HepG2 (cell line): ENCODE data around the gene BCO2. TPM values are rescaled to one million over a fixed set of nuclear protein-coding genes. Genes with fewer than 3 reads are reported as not detected.

ENCODE experiments used
- KLF11 ChIP-seq: IDR thresholded peaks from 2 replicates; pipeline ENCODE4 v1.6.1; 2016; ENCODE audit warnings: missing compliant biosample characterization
- NR2F1 ChIP-seq, 2 experiments: fragments of 450-650 bp in 1 of 2; formaldehyde crosslinking in 1 of 2; IDR thresholded peaks; 2 replicates each; pipeline versions ENCODE4 v1.5.0 to v1.6.1; 2016 to 2020; ENCODE audit warnings: mild to moderate bottlenecking in 1 of 2, missing compliant biosample characterization in 1 of 2, missing genetic modification reagents in 1 of 2, moderate library complexity in 1 of 2
- RARG ChIP-seq: sonication (generic); formaldehyde crosslinking; IDR thresholded peaks from 2 replicates; pipeline ENCODE4 v1.4.0; 2020; ENCODE audit warnings: low read depth, mild to moderate bottlenecking, missing genetic modification reagents
- SNAI1 ChIP-seq: sonication (generic); formaldehyde crosslinking; IDR thresholded peaks from 2 replicates; pipeline ENCODE4 v1.5.0; 2020; ENCODE audit warnings: mild to moderate bottlenecking, missing genetic modification reagents, borderline replicate concordance
- ZNF24 ChIP-seq: fragments of 450-650 bp; IDR thresholded peaks from 2 replicates; pipeline ENCODE4 v1.6.1; 2017; ENCODE audit warnings: antibody characterized with exemption, mild to moderate bottlenecking
- ZNF646 ChIP-seq: sonication (generic); formaldehyde crosslinking; IDR thresholded peaks from 2 replicates; pipeline ENCODE4 v1.9.0; 2021; ENCODE audit warnings: mild to moderate bottlenecking, missing genetic modification reagents
- polyA plus RNA-seq, 8 experiments: library from polyadenylated mRNA; depleted of rRNA in 3 of 8; stranded (reverse) in 7 of 8; unstranded in 1 of 8; fragments of >200 nt; fragmentation: Illumina TruSeq in 4 of 8; extraction: Trizol in 4 of 8; gene quantifications; 2 replicates each; pipeline versions ENCODE4 v1.2.1 to v1.2.3, GENCODE V29; 2011 to 2016; ENCODE audit warnings: low read depth in 4 of 8, missing spikeins in 1 of 8, mixed read lengths in 1 of 8; ENCODE audit not compliant: insufficient read depth in 1 of 8
- total RNA-seq, 5 experiments: library from RNA; depleted of rRNA; stranded (reverse); fragments of >200 nt; fragmentation: Illumina TruSeq; extraction: Trizol; gene quantifications; 2 replicates each; pipeline ENCODE4 v1.2.3, GENCODE V29; 2016; ENCODE audit warnings: low read depth in 1 of 5
- TF ChIP-seq, protein P1 (sequence below): sonication (generic); formaldehyde crosslinking; IDR thresholded peaks from 2 replicates; pipeline ENCODE4 v1.5.1; 2020; ENCODE audit warnings: mild to moderate bottlenecking, missing genetic modification reagents, moderate library complexity
- TF ChIP-seq, protein P2 (sequence below): sonication (generic); formaldehyde crosslinking; IDR thresholded peaks from 2 replicates; pipeline ENCODE4 v1.4.0; 2020; ENCODE audit warnings: missing genetic modification reagents

The BCO2 gene
- total and polyA plus RNA-seq, 2 of the 13 experiments (the other 11 are each of a cell fraction or from before 2014, with no cell fraction given), result 0.38 to 0.58 TPM

GRCh38 chr11:112212710-112213109, 37.4 kb downstream of the BCO2 start (continued):
- TF ChIP-seq ZNF646 (CRISPR knock-in tag) (no peak), KLF11 (no peak), RARG (CRISPR knock-in tag) (no peak), SNAI1 (no peak), ZNF24 (no peak), NR2F1 (CRISPR knock-in tag; IDR thresholded peaks at IDR 0.05) (no peak)
- TF ChIP-seq, protein P1, sequence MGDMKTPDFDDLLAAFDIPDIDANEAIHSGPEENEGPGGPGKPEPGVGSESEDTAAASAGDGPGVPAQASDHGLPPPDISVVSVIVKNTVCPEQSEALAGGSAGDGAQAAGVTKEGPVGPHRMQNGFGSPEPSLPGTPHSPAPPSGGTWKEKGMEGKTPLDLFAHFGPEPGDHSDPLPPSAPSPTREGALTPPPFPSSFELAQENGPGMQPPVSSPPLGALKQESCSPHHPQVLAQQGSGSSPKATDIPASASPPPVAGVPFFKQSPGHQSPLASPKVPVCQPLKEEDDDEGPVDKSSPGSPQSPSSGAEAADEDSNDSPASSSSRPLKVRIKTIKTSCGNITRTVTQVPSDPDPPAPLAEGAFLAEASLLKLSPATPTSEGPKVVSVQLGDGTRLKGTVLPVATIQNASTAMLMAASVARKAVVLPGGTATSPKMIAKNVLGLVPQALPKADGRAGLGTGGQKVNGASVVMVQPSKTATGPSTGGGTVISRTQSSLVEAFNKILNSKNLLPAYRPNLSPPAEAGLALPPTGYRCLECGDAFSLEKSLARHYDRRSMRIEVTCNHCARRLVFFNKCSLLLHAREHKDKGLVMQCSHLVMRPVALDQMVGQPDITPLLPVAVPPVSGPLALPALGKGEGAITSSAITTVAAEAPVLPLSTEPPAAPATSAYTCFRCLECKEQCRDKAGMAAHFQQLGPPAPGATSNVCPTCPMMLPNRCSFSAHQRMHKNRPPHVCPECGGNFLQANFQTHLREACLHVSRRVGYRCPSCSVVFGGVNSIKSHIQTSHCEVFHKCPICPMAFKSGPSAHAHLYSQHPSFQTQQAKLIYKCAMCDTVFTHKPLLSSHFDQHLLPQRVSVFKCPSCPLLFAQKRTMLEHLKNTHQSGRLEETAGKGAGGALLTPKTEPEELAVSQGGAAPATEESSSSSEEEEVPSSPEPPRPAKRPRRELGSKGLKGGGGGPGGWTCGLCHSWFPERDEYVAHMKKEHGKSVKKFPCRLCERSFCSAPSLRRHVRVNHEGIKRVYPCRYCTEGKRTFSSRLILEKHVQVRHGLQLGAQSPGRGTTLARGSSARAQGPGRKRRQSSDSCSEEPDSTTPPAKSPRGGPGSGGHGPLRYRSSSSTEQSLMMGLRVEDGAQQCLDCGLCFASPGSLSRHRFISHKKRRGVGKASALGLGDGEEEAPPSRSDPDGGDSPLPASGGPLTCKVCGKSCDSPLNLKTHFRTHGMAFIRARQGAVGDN (CRISPR knock-in tag), result no peak
- TF ChIP-seq, protein P2, sequence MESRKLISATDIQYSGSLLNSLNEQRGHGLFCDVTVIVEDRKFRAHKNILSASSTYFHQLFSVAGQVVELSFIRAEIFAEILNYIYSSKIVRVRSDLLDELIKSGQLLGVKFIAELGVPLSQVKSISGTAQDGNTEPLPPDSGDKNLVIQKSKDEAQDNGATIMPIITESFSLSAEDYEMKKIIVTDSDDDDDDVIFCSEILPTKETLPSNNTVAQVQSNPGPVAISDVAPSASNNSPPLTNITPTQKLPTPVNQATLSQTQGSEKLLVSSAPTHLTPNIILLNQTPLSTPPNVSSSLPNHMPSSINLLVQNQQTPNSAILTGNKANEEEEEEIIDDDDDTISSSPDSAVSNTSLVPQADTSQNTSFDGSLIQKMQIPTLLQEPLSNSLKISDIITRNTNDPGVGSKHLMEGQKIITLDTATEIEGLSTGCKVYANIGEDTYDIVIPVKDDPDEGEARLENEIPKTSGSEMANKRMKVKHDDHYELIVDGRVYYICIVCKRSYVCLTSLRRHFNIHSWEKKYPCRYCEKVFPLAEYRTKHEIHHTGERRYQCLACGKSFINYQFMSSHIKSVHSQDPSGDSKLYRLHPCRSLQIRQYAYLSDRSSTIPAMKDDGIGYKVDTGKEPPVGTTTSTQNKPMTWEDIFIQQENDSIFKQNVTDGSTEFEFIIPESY (CRISPR knock-in tag), result no peak
